CD4-positive, alpha-beta T cell treated with Interleukin-4 for 4 hours (primary cell): ENCODE results near the gene SERPIND1.
"Not testable (repeated sequence)": the region's sequence is repeated elsewhere in the genome, so short reads cannot be mapped to it uniquely, and the experiment has no call there.

Experiments used
- DNase-seq: peaks from one replicate; pipeline ENCODE4 v3.0.0-alpha.2; 2020

Gene SERPIND1

GRCh38 chr22:20818471-20818870 lies 44.6 kb downstream of the SERPIND1 start:
- DNase-seq, result no peak

GRCh38 chr22:20819471-20819870 lies 45.6 kb downstream of the SERPIND1 start:
- DNase-seq, result no peak

- not testable (repeated sequence) for DNase-seq
These were observed 47.9 kb downstream of the SERPIND1 start for GRCh38 chr22:20821717-20822239.

DNA sequence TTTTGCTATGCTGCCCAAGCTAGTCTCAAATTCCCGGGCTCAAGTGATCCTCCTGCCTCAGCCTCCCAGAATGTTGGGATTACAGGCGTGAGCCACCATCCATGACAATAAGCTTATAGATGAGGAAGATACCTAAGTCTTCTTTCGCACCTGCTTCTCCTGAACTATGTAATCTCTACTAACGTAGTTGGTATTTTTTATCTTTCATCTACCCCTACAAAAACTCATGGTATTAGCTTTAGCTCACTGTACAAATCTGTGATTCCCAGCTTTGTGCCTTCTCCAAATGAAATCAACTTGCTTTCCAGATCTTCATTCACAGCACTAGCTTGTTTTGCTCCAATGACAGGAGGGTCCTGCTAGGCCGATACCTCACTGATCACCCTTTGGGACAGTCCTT lies 48.3 kb downstream of the SERPIND1 start:
- no peak for DNase-seq

DNA sequence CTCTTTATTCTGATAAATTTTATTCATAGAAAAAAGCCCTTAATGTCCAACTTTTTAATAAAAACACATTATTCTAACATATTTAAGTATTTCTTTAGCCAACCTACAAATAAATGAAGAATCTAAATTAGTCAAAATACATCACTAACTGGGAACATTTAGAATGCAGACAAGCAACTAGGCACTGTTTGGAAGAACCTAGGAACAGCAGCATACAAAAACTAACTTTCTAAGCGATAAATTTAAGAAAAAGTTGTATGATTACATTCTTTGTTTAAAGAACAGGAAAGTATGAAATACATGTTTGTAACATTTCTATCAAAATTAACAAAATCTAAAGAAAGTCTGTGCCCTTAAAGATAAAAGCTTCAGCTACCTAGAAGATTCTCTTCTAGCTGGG lies 49.4 kb downstream of the SERPIND1 start:
- no peak for DNase-seq

DNA sequence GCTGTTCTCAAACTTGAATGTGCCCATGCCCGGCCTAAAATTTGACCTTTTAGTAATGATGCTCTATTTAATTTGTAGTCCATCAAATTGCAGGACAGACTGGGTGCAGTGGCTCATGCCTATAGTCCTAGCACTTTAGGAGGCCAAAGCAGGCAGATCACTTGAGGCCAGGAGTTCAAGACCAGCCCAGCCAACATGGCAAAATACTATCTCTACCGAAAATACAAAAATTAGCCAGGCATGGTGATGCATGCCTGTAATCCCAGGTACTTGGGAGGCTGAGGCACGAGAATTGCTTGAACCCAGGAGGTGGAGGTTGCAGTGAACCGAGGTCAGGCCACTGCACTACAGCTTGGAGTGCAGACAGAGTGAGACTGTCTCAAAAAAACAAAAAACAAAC lies 51.3 kb downstream of the SERPIND1 start:
- DNase-seq, result not testable (repeated sequence)

DNA sequence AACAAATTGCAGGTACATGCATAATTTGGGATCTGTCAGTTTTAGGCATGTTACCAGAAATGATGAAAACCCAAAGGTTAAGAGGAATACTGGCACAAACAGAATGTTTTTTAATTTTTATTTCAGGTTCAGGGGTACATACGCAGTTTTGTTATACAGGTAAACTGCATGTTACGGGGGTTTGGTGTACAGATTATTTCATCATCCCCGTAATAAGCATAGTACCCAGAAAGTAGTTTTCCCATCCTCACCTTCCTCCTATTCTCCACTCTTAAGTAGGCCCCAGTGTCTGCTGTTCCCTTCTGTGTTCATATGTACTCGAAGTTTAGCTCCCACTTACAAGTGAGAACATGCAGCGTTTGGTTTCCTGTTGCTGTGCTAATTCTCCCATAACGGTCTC lies 51.7 kb downstream of the SERPIND1 start:
- no peak for DNase-seq

DNA sequence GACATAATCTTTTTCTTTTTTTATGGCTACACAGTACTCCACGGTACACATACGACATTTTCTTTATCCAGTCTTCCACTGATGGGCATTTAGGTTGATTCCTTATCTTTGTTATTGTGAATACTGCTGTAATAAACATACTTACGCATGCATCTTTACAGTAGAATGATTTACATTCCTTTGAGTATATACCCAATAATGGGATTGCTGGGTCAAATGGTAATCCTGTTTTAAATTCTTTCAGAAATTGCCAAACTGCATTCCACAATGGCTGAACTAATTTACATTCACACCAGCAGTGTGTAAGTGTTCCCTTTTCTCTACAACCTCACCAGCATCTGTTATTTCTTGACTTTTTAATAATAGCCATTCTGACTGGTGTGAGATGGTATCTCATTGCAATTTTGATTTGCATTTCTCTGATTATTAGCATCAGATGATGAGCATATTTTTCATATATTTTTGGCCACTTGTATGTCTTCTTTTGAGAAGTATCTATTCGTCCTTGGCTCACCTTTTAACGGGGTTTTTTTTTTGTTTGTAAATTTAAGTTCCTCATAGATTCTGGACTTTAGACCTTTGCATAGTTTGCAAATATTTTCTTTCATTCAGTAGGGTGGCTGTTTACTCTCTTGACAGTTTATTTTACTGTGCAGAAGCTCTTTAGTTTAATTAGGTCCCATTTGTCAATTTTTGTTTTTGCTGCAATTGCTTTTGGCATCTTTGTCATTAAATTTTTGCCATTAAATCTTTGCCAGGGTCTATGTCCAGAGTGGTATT lies 52.6 kb downstream of the SERPIND1 start:
- not testable (repeated sequence) for DNase-seq

- no peak for DNase-seq
These were observed 55.7 kb downstream of the SERPIND1 start for GRCh38 chr22:20829491-20830134.

- no peak for DNase-seq
These were observed 59.3 kb downstream of the SERPIND1 start for GRCh38 chr22:20833225-20833665.

GRCh38 chr22:20834206-20834605 lies 60.3 kb downstream of the SERPIND1 start:
- DNase-seq, result no peak

DNA sequence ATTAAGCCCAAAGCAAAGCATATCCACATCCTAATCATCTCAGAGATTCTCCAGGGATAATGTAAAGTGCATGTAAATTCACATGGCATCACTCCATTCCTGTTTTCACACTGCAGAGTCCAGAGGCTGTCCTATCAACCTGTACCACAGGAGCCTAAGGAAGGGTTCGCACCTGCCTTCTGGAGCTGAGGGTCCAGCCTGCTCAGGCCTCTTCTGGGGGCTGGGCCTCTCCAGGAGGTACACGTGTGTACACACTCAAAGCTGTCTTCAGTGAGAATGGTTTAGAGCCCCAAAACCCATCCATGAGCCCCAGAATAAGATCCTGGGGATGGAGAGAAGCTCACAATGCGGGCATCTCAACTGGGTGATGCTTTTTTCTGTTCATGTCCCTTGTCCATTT lies 60.8 kb downstream of the SERPIND1 start:
- no peak for DNase-seq
